PC-3 (cell line): Measurements from ENCODE around the gene SEMA6B. TPM values are rescaled to one million over a fixed set of nuclear protein-coding genes. Genes with fewer than 3 reads are reported as not detected.
A peak's percentile ranks its signal among the peaks of the same experiment; 100 is the strongest.

Experiments
- ATAC-seq: fragments of 200-7000 bp; cut with Tn5 transposase; 2 replicates; pipeline ENCODE4 v1.9.1; 2020; ENCODE audit warnings: mild to moderate bottlenecking, moderate library complexity
- BruUV-seq: library from RNA; stranded (reverse); fragments of 400-500 nt; replicated peaks from 2 replicates; lab custom pipeline; 2021; lab: Mats Ljungman, UMichigan
- CTCF ChIA-PET: fragments of 300-600 bp; sonication (Branson Sonifier 250); formaldehyde crosslinking; loops from one replicate; lab custom pipeline; 2022; ENCODE audit warnings: antibody characterized with exemption; lab: Charles Lee
- POLR2A ChIA-PET: fragments of 300-600 bp; sonication (Branson Sonifier 250); formaldehyde crosslinking; loops from one replicate; lab custom pipeline; 2022; ENCODE audit warnings: antibody characterized with exemption; ENCODE audit not compliant: unreplicated experiment; lab: Charles Lee
- DNase-seq: peaks from one replicate; pipeline ENCODE4 v3.0.0-alpha.2; 2015
- H2AFZ ChIP-seq: fragments of 300-600 bp; sonication (generic); 2 replicates; pipeline ENCODE4 v1.6.0; 2016; ENCODE audit warnings: antibody characterized with exemption, low read length
- H3F3A ChIP-seq: fragments of 300-600 bp; sonication (generic); one replicate; pipeline ENCODE4 v1.6.0; 2017; ENCODE audit warnings: antibody characterized with exemption, low read length, control low read depth, mild to moderate bottlenecking; ENCODE audit not compliant: unreplicated experiment
- H3K27ac ChIP-seq: fragments of 300-600 bp; sonication (generic); 2 replicates; pipeline ENCODE4 v1.5.1; 2016; ENCODE audit warnings: mild to moderate bottlenecking, low read length
- H3K27me3 ChIP-seq: fragments of 300-600 bp; sonication (generic); 2 replicates; pipeline ENCODE4 v1.6.1; 2016; ENCODE audit warnings: low read length, mixed read lengths
- H3K36me3 ChIP-seq: fragments of 300-600 bp; sonication (generic); 2 replicates; pipeline ENCODE4 v1.6.1; 2016; ENCODE audit warnings: low read depth, mixed run types, low read length, mixed read lengths
- H3K4me1 ChIP-seq: fragments of 300-600 bp; sonication (generic); 2 replicates; pipeline ENCODE4 v1.5.1; 2016; ENCODE audit warnings: low read length; ENCODE audit not compliant: insufficient read depth
- H3K4me2 ChIP-seq: fragments of 300-600 bp; sonication (generic); 2 replicates; pipeline ENCODE4 v1.6.0; 2016; ENCODE audit warnings: low read length
- H3K4me3 ChIP-seq: fragments of 300-600 bp; sonication (generic); 2 replicates; pipeline ENCODE4 v1.5.1; 2016; ENCODE audit warnings: mild to moderate bottlenecking, low read length, mixed read lengths
- H3K79me2 ChIP-seq: fragments of 300-600 bp; sonication (generic); 2 replicates; pipeline ENCODE4 v1.6.1; 2017; ENCODE audit warnings: low read length, mixed read lengths
- H3K9ac ChIP-seq: fragments of 300-600 bp; sonication (generic); 2 replicates; pipeline ENCODE4 v1.6.0; 2016; ENCODE audit warnings: mild to moderate bottlenecking, low read length
- H3K9me2 ChIP-seq: fragments of 300-600 bp; sonication (generic); replicated peaks from 2 replicates; pipeline ENCODE4 v1.6.1; 2016; ENCODE audit warnings: mixed run types, low read length, mixed read lengths
- H3K9me3 ChIP-seq: fragments of 300-600 bp; sonication (generic); 2 replicates; pipeline ENCODE4 v1.6.1; 2016; ENCODE audit warnings: low read length, mixed read lengths
- H4K20me1 ChIP-seq: fragments of 300-600 bp; sonication (generic); 2 replicates; pipeline ENCODE4 v1.6.1; 2016; ENCODE audit warnings: low read length, mixed read lengths
- EZH2 ChIP-seq: fragments of 300-600 bp; sonication (generic); IDR thresholded peaks from one replicate; pipeline ENCODE4 v1.6.1; 2017; ENCODE audit warnings: antibody characterized with exemption, mild to moderate bottlenecking, low read length; ENCODE audit not compliant: unreplicated experiment
- EZH2phosphoT487 ChIP-seq: fragments of 300-600 bp; sonication (generic); IDR thresholded peaks from 2 replicates; pipeline ENCODE4 v1.6.1; 2018; ENCODE audit warnings: mild to moderate bottlenecking, antibody characterized with exemption, low read length, borderline replicate concordance
- intact Hi-C: fragments of 100-400 bp; cut with micrococcal nuclease; formaldehyde crosslinking; loops from 2 replicates; pipeline ENCODE4 v1.9.0; 2023
- total RNA-seq: library from RNA; depleted of rRNA; stranded (reverse); fragments of >200 nt; gene quantifications from 2 replicates; pipeline ENCODE4 v1.2.3, GENCODE V29; 2014
- TF ChIP-seq, protein P1 (sequence below): fragments of 300-600 bp; sonication (generic); conservative IDR thresholded peaks from 2 replicates; pipeline ENCODE4 v1.5.1; 2017; ENCODE audit warnings: antibody characterized with exemption, low read depth, mild to moderate bottlenecking, low read length

Gene SEMA6B
- total RNA-seq, 1 experiment from 2014 or later, result 9.0 TPM

DNA sequence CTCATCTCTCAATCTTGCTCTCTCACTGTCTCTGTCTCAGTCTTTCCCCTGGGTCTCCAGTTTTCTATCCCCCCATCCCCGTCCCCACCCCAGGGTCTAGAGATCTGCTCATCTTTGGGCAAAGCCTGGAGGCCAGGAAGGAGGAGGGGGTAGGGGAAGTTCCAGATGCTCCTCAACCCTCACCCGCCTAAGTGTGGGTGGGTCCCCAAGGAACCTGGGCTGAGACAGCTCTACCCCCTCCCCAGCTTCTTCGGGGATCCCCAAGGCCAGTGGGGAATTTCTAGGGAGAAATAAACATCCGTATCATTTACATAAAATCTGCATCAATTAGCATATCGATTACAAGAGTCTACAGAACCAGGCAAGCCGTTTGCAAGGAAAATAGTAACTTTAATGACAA lies 31.8 kb upstream of the SEMA6B start:
- no peaks in the 10 kb centered on the region for H3K4me1 ChIP-seq
- H3K9me3 ChIP-seq, result no peaks in the 10 kb centered on the region
- H3K27ac ChIP-seq, result no peak overlapping the region
- DNase-seq, result no peak
- H4K20me1 ChIP-seq, result no peaks in the 10 kb centered on the region
- ChIA-PET POLR2A (no interaction called here), CTCF (no interaction called here)
- no peaks in the 10 kb centered on the region for H3K36me3 ChIP-seq
- TF ChIP-seq, protein P1, sequence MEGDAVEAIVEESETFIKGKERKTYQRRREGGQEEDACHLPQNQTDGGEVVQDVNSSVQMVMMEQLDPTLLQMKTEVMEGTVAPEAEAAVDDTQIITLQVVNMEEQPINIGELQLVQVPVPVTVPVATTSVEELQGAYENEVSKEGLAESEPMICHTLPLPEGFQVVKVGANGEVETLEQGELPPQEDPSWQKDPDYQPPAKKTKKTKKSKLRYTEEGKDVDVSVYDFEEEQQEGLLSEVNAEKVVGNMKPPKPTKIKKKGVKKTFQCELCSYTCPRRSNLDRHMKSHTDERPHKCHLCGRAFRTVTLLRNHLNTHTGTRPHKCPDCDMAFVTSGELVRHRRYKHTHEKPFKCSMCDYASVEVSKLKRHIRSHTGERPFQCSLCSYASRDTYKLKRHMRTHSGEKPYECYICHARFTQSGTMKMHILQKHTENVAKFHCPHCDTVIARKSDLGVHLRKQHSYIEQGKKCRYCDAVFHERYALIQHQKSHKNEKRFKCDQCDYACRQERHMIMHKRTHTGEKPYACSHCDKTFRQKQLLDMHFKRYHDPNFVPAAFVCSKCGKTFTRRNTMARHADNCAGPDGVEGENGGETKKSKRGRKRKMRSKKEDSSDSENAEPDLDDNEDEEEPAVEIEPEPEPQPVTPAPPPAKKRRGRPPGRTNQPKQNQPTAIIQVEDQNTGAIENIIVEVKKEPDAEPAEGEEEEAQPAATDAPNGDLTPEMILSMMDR, result no peak
- TF ChIP-seq EZH2, result no peak
- TF ChIP-seq EZH2phosphoT487, result no peak
- no peak overlapping the region for H3K9ac ChIP-seq
- H2AFZ ChIP-seq, result no peak overlapping the region
- no peaks in the 10 kb centered on the region for H3K9me2 ChIP-seq
- H3K27me3 ChIP-seq, result no peaks in the 10 kb centered on the region
- BruUV-seq, result no TSS peak
- no peak for ATAC-seq
- H3K4me3 ChIP-seq, result no peak overlapping the region
- no peaks in the 10 kb centered on the region for H3K79me2 ChIP-seq
- no peaks in the 10 kb centered on the region for H3F3A ChIP-seq
- intact Hi-C loops, result no loop called here
- no peak overlapping the region for H3K4me2 ChIP-seq

DNA sequence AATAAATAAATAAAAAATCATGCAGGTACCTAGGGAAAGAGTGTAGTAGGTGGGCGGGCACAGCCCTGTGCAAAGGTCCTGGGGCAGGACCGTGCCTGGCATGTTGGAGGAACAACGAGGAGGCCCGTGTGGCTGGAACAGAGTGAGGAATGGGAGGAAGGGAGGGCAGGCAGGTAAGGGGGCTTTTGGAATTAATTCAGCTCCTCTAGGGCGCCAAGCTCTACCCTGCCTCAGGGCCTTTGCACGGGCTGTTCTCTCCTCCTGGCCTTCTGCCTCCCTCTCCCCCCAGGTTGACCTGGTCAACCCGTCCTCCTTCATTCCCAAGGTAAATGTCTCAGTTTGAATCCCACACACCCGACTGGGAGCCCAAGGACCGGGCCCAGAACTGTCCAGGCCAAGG lies 31.1 kb upstream of the SEMA6B start:
- TF ChIP-seq EZH2phosphoT487, result no peak
- TF ChIP-seq EZH2, result no peak
- TF ChIP-seq, protein P1, result no peak
- no peaks in the 10 kb centered on the region for H3F3A ChIP-seq
- no peaks in the 10 kb centered on the region for H3K79me2 ChIP-seq
- H3K9me2 ChIP-seq, result no peaks in the 10 kb centered on the region
- no peak overlapping the region for H3K9ac ChIP-seq
- no peaks in the 10 kb centered on the region for H3K27me3 ChIP-seq
- no peak for ATAC-seq
- no TSS peak for BruUV-seq
- no peaks in the 10 kb centered on the region for H3K9me3 ChIP-seq
- H4K20me1 ChIP-seq, result no peaks in the 10 kb centered on the region
- no peak overlapping the region for H3K4me3 ChIP-seq
- ChIA-PET POLR2A (no interaction called here), CTCF (no interaction called here)
- DNase-seq, result no peak
- H3K4me1 ChIP-seq, result no peaks in the 10 kb centered on the region
- no peak overlapping the region for H3K4me2 ChIP-seq
- intact Hi-C loops, result no loop called here
- H3K27ac ChIP-seq, result no peak overlapping the region
- H2AFZ ChIP-seq, result no peak overlapping the region
- H3K36me3 ChIP-seq, result no peaks in the 10 kb centered on the region

DNA sequence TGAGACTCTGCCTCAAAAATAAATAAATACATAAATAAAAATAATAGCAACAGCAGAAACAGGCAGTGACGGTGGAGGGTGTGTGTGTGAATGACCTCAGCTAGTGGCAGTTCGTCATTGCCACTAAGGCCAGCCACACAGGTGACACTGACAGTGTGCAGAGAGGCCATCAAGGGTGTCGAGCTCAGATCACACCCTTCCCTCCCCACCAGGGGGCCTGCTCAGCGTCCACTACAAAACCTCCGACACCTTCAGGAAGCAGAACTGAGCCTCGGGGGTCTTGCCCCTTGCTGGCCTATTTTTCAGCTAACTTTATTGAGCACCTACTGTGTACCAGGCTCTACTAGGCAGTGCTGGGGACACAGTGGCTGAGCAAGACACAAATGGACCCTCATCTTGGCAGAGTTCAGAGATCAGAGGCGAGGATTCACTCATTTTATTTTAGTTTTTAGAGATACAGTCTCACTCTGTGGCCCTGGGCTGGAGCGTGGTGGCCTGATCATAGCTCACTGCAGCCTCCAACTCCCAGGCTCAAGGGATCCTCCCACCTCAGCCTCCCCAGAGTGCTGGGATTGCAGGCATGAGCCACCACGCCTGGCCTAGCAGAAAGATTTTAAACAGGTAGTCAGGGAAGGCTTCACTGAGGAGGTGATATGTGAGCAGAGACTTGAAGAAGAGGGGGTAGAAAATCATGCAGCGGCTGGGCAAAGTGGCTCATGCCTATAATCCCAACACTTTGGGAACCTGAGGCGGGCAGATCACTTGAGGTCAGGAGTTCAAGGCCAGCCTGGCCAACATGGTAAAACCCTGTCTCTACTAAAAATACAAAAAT lies 30.3 kb upstream of the SEMA6B start:
- H4K20me1 ChIP-seq, result no peaks in the 10 kb centered on the region
- H2AFZ ChIP-seq, result no peak overlapping the region
- no peaks in the 10 kb centered on the region for H3K79me2 ChIP-seq
- H3K4me2 ChIP-seq, result no peak overlapping the region
- H3K9me3 ChIP-seq, result no peaks in the 10 kb centered on the region
- no peaks in the 10 kb centered on the region for H3F3A ChIP-seq
- no peak overlapping the region for H3K27ac ChIP-seq
- ATAC-seq (peak; percentile 53), DNase-seq (peak; percentile 30)
- H3K9ac ChIP-seq, result no peak overlapping the region
- CTCF ChIA-PET, result no interaction called here
- H3K9me2 ChIP-seq, result no peaks in the 10 kb centered on the region
- POLR2A ChIA-PET, result no interaction called here
- intact Hi-C loops, result no loop called here
- BruUV-seq, result no TSS peak
- no peak overlapping the region for H3K4me3 ChIP-seq
- no peaks in the 10 kb centered on the region for H3K27me3 ChIP-seq
- no peaks in the 10 kb centered on the region for H3K36me3 ChIP-seq
- no peaks in the 10 kb centered on the region for H3K4me1 ChIP-seq
- no peak for TF ChIP-seq EZH2
- TF ChIP-seq, protein P1, result peak; percentile 64
